HepG2 (cell line): Measurements from ENCODE around the gene OTOG. TPM values are rescaled to one million over a fixed set of nuclear protein-coding genes. Genes with fewer than 3 reads are reported as not detected.

Source experiments
- ATAC-seq: fragments of 200-7000 bp; cut with Tn5 transposase; 3 replicates; pipeline ENCODE4 v1.9.1; 2020; ENCODE audit warnings: mild to moderate bottlenecking, moderate library complexity
- BruUV-seq: library from RNA; stranded (reverse); fragments of 400-500 nt; replicated peaks from 2 replicates; lab custom pipeline; 2021; lab: Mats Ljungman, UMichigan
- CTCF ChIA-PET: fragments of 300-600 bp; formaldehyde crosslinking; extraction: SDS; loops from one replicate; lab custom pipeline; 2021; ENCODE audit warnings: low total read pairs, inconsistent platforms, low intra/inter-chr PET ratio; lab: Yijun Ruan, JAX
- POLR2A ChIA-PET: fragments of 350-600 bp; sonication (Branson Sonifier 250); formaldehyde crosslinking; loops from one replicate; lab custom pipeline; 2020; ENCODE audit warnings: antibody characterized with exemption, inconsistent platforms; lab: Yijun Ruan, JAX
- DNase-seq: peaks from one replicate; pipeline ENCODE4 v3.0.0-alpha.2; 2015; ENCODE audit warnings: low spot score
- FAIRE-seq: peaks from 3 replicates; lab custom pipeline; 2011; peaks lifted over from hg19 to GRCh38; lab: Jason Lieb, UNC
- H2AFZ ChIP-seq: one replicate; pipeline ENCODE4 v1.6.1; 2011; ENCODE audit warnings: low read length, inconsistent platforms
- H3K27ac ChIP-seq: fragments of 300-600 bp; 3 replicates; pipeline ENCODE4 v1.8.0; 2011; ENCODE audit warnings: mixed run types, mild to moderate bottlenecking, mixed read lengths, low read length, inconsistent platforms; ENCODE audit not compliant: insufficient read depth; ENCODE audit errors: extremely low read length
- H3K27me3 ChIP-seq, 2 experiments: fragments of 200-600 bp in 1 of 2; 2 replicates in 1 of 2; 3 replicates in 1 of 2; pipeline versions ENCODE4 v1.6.0 to v1.8.0; 2011; ENCODE audit warnings: low read length in 2 of 2, mild to moderate bottlenecking in 2 of 2, moderate library complexity in 2 of 2, inconsistent platforms in 1 of 2; ENCODE audit not compliant: insufficient read depth in 2 of 2, control insufficient read depth in 1 of 2
- H3K36me3 ChIP-seq, 2 experiments: fragments of 200-600 bp in 1 of 2; replicated peaks in 1 of 2; 2 replicates in 1 of 2; 3 replicates in 1 of 2; pipeline versions ENCODE4 v1.5.1 to v1.8.0; 2011; ENCODE audit warnings: low read length in 2 of 2, inconsistent platforms in 1 of 2; ENCODE audit not compliant: insufficient read depth in 2 of 2, control insufficient read depth in 1 of 2
- H3K4me1 ChIP-seq: 2 replicates; pipeline ENCODE4 v1.5.1; 2012; ENCODE audit warnings: low read length, inconsistent platforms; ENCODE audit not compliant: insufficient read depth
- H3K4me2 ChIP-seq: 2 replicates; pipeline ENCODE4 v1.6.0; 2011; ENCODE audit warnings: low read depth, low read length, inconsistent platforms
- H3K4me3 ChIP-seq, 3 experiments: fragments of 200-600 bp in 1 of 3; sonication (generic), shearing (Covaris generic) in 1 of 3; replicated peaks in 1 of 3; 2 replicates each; pipeline ENCODE4 v1.5.1; 2011 to 2016; ENCODE audit warnings: low read length in 3 of 3, inconsistent platforms in 2 of 3, low read depth in 2 of 3, mild to moderate bottlenecking in 2 of 3, control low read depth in 1 of 3, mixed read lengths in 1 of 3; ENCODE audit not compliant: insufficient read depth in 1 of 3
- H3K79me2 ChIP-seq: one replicate; pipeline ENCODE4 v1.6.1; 2011; ENCODE audit warnings: low read length, inconsistent platforms; ENCODE audit not compliant: insufficient read depth
- H3K9ac ChIP-seq: 2 replicates; pipeline ENCODE4 v1.6.0; 2011; ENCODE audit warnings: mild to moderate bottlenecking, low read depth, low read length, inconsistent platforms; ENCODE audit not compliant: insufficient read depth
- H3K9me3 ChIP-seq: 2 replicates; pipeline ENCODE4 v1.5.1; 2012; ENCODE audit warnings: mild to moderate bottlenecking, low read length
- H4K20me1 ChIP-seq: 2 replicates; pipeline ENCODE4 v1.6.0; 2011; ENCODE audit warnings: inconsistent platforms, mild to moderate bottlenecking, low read length, moderate library complexity; ENCODE audit not compliant: insufficient read depth
- NRL ChIP-seq: sonication (generic); formaldehyde crosslinking; IDR thresholded peaks from 2 replicates; pipeline ENCODE4 v1.5.0; 2020; ENCODE audit warnings: missing genetic modification reagents, mild to moderate bottlenecking, moderate library complexity, borderline replicate concordance
- RFX1 ChIP-seq: fragments of 450-650 bp; IDR thresholded peaks from 2 replicates; pipeline ENCODE4 v1.6.1; 2017
- WGBS: methylation state at CpG from one replicate; pipeline ENCODE4 v1.1.6; 2017; ENCODE audit warnings: low lambda C conversion rate; 5-methylcytosine and 5-hydroxymethylcytosine counted together
- in situ Hi-C: cut with HindIII; loops from 2 replicates; pipeline ENCODE4 v1.10.0; 2017; ENCODE audit warnings: low pct_unique_long_range_greater_than_20kb; ENCODE audit not compliant: extremely low pct_ligation_motif_present
- intact Hi-C: fragments of 100-400 bp; cut with micrococcal nuclease; formaldehyde crosslinking; loops from one replicate; pipeline ENCODE4 v1.10.0; 2022; ENCODE audit not compliant: unreplicated experiment
- polyA plus RNA-seq, 8 experiments: library from polyadenylated mRNA; depleted of rRNA in 3 of 8; stranded (reverse) in 7 of 8; unstranded in 1 of 8; fragments of >200 nt; fragmentation: Illumina TruSeq in 4 of 8; extraction: Trizol in 4 of 8; gene quantifications; 2 replicates each; pipeline versions ENCODE4 v1.2.1 to v1.2.3, GENCODE V29; 2011 to 2016; ENCODE audit warnings: low read depth in 4 of 8, missing spikeins in 1 of 8, mixed read lengths in 1 of 8; ENCODE audit not compliant: insufficient read depth in 1 of 8
- total RNA-seq, 5 experiments: library from RNA; depleted of rRNA; stranded (reverse); fragments of >200 nt; fragmentation: Illumina TruSeq; extraction: Trizol; gene quantifications; 2 replicates each; pipeline ENCODE4 v1.2.3, GENCODE V29; 2016; ENCODE audit warnings: low read depth in 1 of 5
- TF ChIP-seq, protein P1 (sequence below): IDR thresholded peaks from 2 replicates; pipeline ENCODE4 v1.6.1; 2012; ENCODE audit warnings: low read length, improper control_type of control experiment
- TF ChIP-seq, protein P2 (sequence below): IDR thresholded peaks from 2 replicates; pipeline ENCODE4 v1.6.1; 2016; ENCODE audit warnings: missing compliant biosample characterization, missing genetic modification reagents, borderline replicate concordance
- TF ChIP-seq, protein P3 (sequence below): sonication (generic); formaldehyde crosslinking; IDR thresholded peaks from 2 replicates; pipeline ENCODE4; 2020; ENCODE audit warnings: missing genetic modification reagents, mild to moderate bottlenecking, borderline replicate concordance

Gene OTOG
- total and polyA plus RNA-seq, 2 of the 13 experiments (the other 11 are each of a cell fraction or from before 2014, with no cell fraction given), result not detected

DNA sequence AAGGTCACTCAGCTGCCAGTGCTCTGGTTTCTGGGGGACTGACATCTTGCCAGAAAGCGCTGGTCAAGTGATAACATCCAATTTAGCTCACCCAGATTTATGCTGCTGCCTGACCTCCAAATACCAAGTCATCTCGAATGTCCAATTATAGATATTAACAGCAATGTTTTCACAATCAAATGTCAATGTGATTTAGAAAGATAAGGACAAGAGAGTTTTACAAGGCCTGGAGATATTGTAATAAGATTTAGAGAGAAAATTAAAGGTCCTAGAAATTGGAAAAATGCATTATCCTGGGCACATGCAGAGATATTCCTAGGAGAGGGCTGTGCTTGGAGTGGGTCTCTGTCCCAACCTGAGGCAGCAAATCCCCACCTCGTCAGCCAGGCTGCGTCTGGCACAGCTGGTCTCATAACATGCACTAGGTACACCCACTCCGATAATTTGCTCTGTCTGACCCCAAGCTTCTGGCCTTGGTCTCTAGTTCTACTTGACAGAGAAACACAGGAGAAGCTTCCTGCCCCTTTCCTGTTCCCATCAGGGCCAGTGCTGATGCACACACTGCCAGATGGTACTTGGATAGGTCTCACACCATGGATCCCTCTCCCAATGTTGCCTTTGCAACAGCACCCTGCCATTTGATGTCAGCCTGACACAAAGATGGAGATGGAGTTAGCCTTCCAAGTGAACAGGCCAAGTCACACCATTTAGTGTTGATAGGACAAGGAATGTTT is 31.4 kb upstream of the OTOG start:
- ChIA-PET CTCF (no interaction called here), POLR2A (no interaction called here)
- Histone ChIP-seq H4K20me1 (no peaks in the 10 kb centered on the region), H3K79me2 (no peaks in the 10 kb centered on the region), H3K4me2 (no peak overlapping the region), H3K27me3 (peaks cover 1 to 5% of the 10 kb centered on the region in 2 experiments; a peak in 3 of 5 replicates), H2AFZ (no peak overlapping the region), H3K36me3 (no peaks in the 10 kb centered on the region), H3K4me3 (no peak overlapping the region), H3K9me3 (no peaks in the 10 kb centered on the region), H3K4me1 (no peaks in the 10 kb centered on the region), H3K27ac (no peak overlapping the region), H3K9ac (no peak overlapping the region)
- intact Hi-C loops, result no loop called here
- no peak for FAIRE-seq
- BruUV-seq, result no TSS peak
- in situ Hi-C loops, result loop anchor here (25.0 kb wide), 1 partner anchor 278 kb away; no protein-coding TSS in a partner anchor
- DNase-seq, result no peak
- TF ChIP-seq RFX1 (no peak), NRL (CRISPR knock-in tag) (no peak)
- TF ChIP-seq, protein P1, sequence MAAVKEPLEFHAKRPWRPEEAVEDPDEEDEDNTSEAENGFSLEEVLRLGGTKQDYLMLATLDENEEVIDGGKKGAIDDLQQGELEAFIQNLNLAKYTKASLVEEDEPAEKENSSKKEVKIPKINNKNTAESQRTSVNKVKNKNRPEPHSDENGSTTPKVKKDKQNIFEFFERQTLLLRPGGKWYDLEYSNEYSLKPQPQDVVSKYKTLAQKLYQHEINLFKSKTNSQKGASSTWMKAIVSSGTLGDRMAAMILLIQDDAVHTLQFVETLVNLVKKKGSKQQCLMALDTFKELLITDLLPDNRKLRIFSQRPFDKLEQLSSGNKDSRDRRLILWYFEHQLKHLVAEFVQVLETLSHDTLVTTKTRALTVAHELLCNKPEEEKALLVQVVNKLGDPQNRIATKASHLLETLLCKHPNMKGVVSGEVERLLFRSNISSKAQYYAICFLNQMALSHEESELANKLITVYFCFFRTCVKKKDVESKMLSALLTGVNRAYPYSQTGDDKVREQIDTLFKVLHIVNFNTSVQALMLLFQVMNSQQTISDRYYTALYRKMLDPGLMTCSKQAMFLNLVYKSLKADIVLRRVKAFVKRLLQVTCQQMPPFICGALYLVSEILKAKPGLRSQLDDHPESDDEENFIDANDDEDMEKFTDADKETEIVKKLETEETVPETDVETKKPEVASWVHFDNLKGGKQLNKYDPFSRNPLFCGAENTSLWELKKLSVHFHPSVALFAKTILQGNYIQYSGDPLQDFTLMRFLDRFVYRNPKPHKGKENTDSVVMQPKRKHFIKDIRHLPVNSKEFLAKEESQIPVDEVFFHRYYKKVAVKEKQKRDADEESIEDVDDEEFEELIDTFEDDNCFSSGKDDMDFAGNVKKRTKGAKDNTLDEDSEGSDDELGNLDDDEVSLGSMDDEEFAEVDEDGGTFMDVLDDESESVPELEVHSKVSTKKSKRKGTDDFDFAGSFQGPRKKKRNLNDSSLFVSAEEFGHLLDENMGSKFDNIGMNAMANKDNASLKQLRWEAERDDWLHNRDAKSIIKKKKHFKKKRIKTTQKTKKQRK, result no peak
- TF ChIP-seq, protein P2, sequence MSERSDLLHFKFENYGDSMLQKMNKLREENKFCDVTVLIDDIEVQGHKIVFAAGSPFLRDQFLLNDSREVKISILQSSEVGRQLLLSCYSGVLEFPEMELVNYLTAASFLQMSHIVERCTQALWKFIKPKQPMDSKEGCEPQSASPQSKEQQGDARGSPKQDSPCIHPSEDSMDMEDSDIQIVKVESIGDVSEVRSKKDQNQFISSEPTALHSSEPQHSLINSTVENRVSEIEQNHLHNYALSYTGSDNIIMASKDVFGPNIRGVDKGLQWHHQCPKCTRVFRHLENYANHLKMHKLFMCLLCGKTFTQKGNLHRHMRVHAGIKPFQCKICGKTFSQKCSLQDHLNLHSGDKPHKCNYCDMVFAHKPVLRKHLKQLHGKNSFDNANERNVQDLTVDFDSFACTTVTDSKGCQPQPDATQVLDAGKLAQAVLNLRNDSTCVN (CRISPR knock-in tag), result no peak
- TF ChIP-seq, protein P3, sequence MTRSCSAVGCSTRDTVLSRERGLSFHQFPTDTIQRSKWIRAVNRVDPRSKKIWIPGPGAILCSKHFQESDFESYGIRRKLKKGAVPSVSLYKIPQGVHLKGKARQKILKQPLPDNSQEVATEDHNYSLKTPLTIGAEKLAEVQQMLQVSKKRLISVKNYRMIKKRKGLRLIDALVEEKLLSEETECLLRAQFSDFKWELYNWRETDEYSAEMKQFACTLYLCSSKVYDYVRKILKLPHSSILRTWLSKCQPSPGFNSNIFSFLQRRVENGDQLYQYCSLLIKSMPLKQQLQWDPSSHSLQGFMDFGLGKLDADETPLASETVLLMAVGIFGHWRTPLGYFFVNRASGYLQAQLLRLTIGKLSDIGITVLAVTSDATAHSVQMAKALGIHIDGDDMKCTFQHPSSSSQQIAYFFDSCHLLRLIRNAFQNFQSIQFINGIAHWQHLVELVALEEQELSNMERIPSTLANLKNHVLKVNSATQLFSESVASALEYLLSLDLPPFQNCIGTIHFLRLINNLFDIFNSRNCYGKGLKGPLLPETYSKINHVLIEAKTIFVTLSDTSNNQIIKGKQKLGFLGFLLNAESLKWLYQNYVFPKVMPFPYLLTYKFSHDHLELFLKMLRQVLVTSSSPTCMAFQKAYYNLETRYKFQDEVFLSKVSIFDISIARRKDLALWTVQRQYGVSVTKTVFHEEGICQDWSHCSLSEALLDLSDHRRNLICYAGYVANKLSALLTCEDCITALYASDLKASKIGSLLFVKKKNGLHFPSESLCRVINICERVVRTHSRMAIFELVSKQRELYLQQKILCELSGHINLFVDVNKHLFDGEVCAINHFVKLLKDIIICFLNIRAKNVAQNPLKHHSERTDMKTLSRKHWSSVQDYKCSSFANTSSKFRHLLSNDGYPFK (CRISPR knock-in tag), result no peak
- 17% methylated on average over 3 of the region's 5 CpGs for WGBS
- no peak for ATAC-seq
